Loucy (cell line): ENCODE data around the gene FZR1.

Source experiments
- H2AFZ ChIP-seq: fragments of 200-600 bp; sonication (generic); 2 replicates; pipeline ENCODE4 v1.6.0; 2016; ENCODE audit warnings: antibody characterized with exemption, mild to moderate bottlenecking, low read length, moderate library complexity
- H3F3A ChIP-seq: fragments of 200-600 bp; 2 replicates; pipeline ENCODE4 v1.6.0; 2016; ENCODE audit warnings: antibody characterized with exemption, low read depth, mild to moderate bottlenecking
- H3K27me3 ChIP-seq: fragments of 200-600 bp; sonication (generic); 2 replicates; pipeline ENCODE4 v1.6.1; 2014; ENCODE audit warnings: low read length, mild to moderate bottlenecking; ENCODE audit not compliant: insufficient read depth, poor library complexity, severe bottlenecking
- H3K36me3 ChIP-seq: fragments of 200-600 bp; sonication (generic); 2 replicates; pipeline ENCODE4 v1.6.1; 2016; ENCODE audit warnings: low read length; ENCODE audit not compliant: insufficient read depth
- H3K4me1 ChIP-seq: fragments of 200-600 bp; sonication (generic); 2 replicates; pipeline ENCODE4 v1.5.1; 2014; ENCODE audit warnings: low read length, mild to moderate bottlenecking; ENCODE audit not compliant: insufficient read depth, poor library complexity, severe bottlenecking
- H3K4me2 ChIP-seq: fragments of 200-600 bp; sonication (generic); 2 replicates; pipeline ENCODE4 v1.6.0; 2014; ENCODE audit warnings: antibody characterized with exemption, low read length, low read depth, mild to moderate bottlenecking; ENCODE audit not compliant: poor library complexity, severe bottlenecking
- H3K4me3 ChIP-seq: fragments of 200-600 bp; sonication (generic); 2 replicates; pipeline ENCODE4 v1.5.1; 2014; ENCODE audit warnings: low read length, mild to moderate bottlenecking, mixed read lengths; ENCODE audit not compliant: poor library complexity, severe bottlenecking
- H3K79me2 ChIP-seq: fragments of 200-600 bp; sonication (generic); 2 replicates; pipeline ENCODE4 v1.6.1; 2014; ENCODE audit warnings: low read length; ENCODE audit not compliant: insufficient read depth
- H3K9ac ChIP-seq: fragments of 200-600 bp; sonication (generic); 2 replicates; pipeline ENCODE4 v1.6.0; 2014; ENCODE audit warnings: mild to moderate bottlenecking, low read depth, low read length, moderate library complexity; ENCODE audit not compliant: poor library complexity, severe bottlenecking
- H3K9me2 ChIP-seq: fragments of 200-600 bp; sonication (generic); replicated peaks from 2 replicates; pipeline ENCODE4 v1.6.1; 2016; ENCODE audit warnings: low read depth, low read length, mixed read lengths
- H3K9me3 ChIP-seq: fragments of 200-600 bp; sonication (generic); 2 replicates; pipeline ENCODE4 v1.6.1; 2014; ENCODE audit warnings: mild to moderate bottlenecking, antibody characterized with exemption, low read length, low read depth; ENCODE audit not compliant: insufficient read depth
- H4K20me1 ChIP-seq: fragments of 200-600 bp; sonication (generic); 2 replicates; pipeline ENCODE4 v1.6.0; 2014; ENCODE audit warnings: antibody characterized with exemption, low read length, mild to moderate bottlenecking; ENCODE audit not compliant: insufficient read depth, poor library complexity, severe bottlenecking
- EZH2phosphoT487 ChIP-seq: fragments of 200-600 bp; IDR thresholded peaks from 2 replicates; pipeline ENCODE4 v1.6.1; 2018; ENCODE audit warnings: antibody characterized with exemption, mild to moderate bottlenecking, moderate library complexity, borderline replicate concordance
- TF ChIP-seq, protein P1 (sequence below): fragments of 200-600 bp; sonication (generic); conservative IDR thresholded peaks from 2 replicates; pipeline ENCODE4 v1.5.1; 2014; ENCODE audit warnings: mild to moderate bottlenecking, antibody characterized with exemption, low read length

Gene FZR1

GRCh38 chr19:3556423-3556977, 50.4 kb downstream of the FZR1 start:
- Histone ChIP-seq H3K4me2 (peak overlapping the region; percentile 80), H4K20me1 (peaks cover 10% of the 10 kb centered on the region), H3K4me3 (peak overlapping the region; percentile 83), H3K9me3 (no peaks in the 10 kb centered on the region), H3K27me3 (no peaks in the 10 kb centered on the region), H3K9me2 (no peaks in the 10 kb centered on the region), H3K79me2 (peaks cover 32% of the 10 kb centered on the region; the same call in 1 of the 2 replicates), H3K9ac (peak overlapping the region; percentile 67), H2AFZ (no peak overlapping the region), H3F3A (no peaks in the 10 kb centered on the region), H3K36me3 (no peaks in the 10 kb centered on the region), H3K4me1 (peaks cover 29% of the 10 kb centered on the region)
- no peak for TF ChIP-seq EZH2phosphoT487
- TF ChIP-seq, protein P1, sequence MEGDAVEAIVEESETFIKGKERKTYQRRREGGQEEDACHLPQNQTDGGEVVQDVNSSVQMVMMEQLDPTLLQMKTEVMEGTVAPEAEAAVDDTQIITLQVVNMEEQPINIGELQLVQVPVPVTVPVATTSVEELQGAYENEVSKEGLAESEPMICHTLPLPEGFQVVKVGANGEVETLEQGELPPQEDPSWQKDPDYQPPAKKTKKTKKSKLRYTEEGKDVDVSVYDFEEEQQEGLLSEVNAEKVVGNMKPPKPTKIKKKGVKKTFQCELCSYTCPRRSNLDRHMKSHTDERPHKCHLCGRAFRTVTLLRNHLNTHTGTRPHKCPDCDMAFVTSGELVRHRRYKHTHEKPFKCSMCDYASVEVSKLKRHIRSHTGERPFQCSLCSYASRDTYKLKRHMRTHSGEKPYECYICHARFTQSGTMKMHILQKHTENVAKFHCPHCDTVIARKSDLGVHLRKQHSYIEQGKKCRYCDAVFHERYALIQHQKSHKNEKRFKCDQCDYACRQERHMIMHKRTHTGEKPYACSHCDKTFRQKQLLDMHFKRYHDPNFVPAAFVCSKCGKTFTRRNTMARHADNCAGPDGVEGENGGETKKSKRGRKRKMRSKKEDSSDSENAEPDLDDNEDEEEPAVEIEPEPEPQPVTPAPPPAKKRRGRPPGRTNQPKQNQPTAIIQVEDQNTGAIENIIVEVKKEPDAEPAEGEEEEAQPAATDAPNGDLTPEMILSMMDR: no peak

DNA sequence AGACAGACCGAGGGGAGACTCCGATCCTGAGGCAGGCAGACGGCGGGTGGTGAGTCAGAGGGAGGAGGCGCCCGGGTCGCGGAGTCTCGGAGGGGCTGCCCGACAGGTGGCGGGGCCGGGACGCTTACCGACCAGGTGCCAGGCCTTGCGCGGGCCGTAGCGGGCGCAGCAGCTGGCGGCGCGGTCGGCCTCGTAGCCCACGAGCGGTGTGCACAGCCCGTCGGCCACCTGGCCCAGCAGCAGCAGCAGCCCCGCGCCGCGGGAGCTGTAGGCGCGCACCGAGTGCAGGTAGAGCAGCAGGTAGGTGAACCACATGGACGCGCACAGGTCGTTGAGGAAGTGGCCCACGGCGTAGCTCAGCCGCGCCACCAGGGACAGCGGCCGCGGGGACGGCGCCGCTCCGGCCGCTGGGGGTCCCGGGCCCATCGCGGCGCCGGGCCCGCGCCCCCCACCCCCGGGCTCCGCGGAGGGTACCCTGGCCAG, 50.9 kb downstream of the FZR1 start:
- Histone ChIP-seq H3K9me2 (no peaks in the 10 kb centered on the region), H2AFZ (peak overlapping the region; percentile 45; the same call in 1 of the 2 replicates), H3K9me3 (no peaks in the 10 kb centered on the region), H3K4me1 (peaks cover 29% of the 10 kb centered on the region), H3K4me2 (peak overlapping the region; percentile 80), H3K79me2 (peaks cover 32% of the 10 kb centered on the region; the same call in 1 of the 2 replicates), H4K20me1 (peaks cover 10% of the 10 kb centered on the region), H3F3A (no peaks in the 10 kb centered on the region), H3K36me3 (no peaks in the 10 kb centered on the region), H3K9ac (peak overlapping the region; percentile 67), H3K27me3 (no peaks in the 10 kb centered on the region), H3K4me3 (peak overlapping the region; percentile 83)
- no peak for TF ChIP-seq EZH2phosphoT487
- TF ChIP-seq, protein P1: no peak

DNA sequence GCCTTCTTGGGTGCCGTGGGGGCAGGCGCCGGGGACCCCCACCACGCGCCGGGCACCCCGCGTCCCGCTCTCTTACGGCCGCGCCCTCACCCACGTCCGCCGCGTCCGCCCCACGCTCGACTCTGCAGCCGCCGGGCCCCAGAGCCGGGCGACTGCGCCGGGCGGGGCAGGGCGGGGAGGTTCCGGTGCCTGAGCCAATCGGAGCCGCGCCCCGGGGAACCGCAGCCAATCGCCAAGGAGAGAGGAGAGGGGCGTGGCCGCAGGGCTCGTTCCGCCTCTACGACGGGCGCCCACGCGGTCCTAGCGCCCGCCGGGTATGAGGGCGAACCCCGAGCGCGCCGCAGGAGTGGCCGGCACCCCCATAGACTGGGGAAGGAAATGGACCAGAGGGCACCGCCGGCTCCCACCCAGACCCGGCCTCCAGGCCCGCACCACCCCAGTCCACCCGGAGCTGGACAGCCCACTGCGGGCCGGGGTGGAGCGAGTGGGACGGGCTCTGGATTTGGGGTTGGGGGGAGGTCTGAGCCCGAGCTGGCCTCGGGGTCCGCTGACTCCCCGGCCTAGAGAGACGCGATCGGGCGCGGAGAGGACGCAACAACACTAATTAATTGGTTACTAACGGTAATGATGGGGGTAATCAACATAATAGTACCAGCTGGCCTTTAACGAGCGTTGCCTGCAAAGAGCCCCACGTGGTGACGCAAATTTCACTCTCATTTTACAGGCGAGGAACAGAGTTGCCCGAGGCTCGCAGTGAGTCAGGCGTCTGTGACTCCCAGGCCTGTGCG, 51.5 kb downstream of the FZR1 start, which contains the start of gene MFSD12:
MFSD12 (minus strand) TSS at position 126 of the 788 bp plus-strand sequence. CDS start 183 bp downstream, outside the sequence.
- H3F3A ChIP-seq: no peaks in the 10 kb centered on the region
- H2AFZ ChIP-seq: peak within 1 kb of the TSS; percentile 86
- TF ChIP-seq EZH2phosphoT487: no peak
- TF ChIP-seq, protein P1: no peak
- H3K9ac ChIP-seq: peak within 1 kb of the TSS; percentile 67
- H3K79me2 ChIP-seq: peaks cover 30% of the 10 kb centered on the region; the same call in 1 of the 2 replicates
- no peaks in the 10 kb centered on the region for H3K36me3 ChIP-seq
- no peaks in the 10 kb centered on the region for H3K9me2 ChIP-seq
- no peaks in the 10 kb centered on the region for H3K9me3 ChIP-seq
- peak within 1 kb of the TSS; percentile 83 for H3K4me3 ChIP-seq
- peaks cover 29% of the 10 kb centered on the region for H3K4me1 ChIP-seq
- H3K27me3 ChIP-seq: no peaks in the 10 kb centered on the region
- H3K4me2 ChIP-seq: peak within 1 kb of the TSS; percentile 80
- peaks cover 10% of the 10 kb centered on the region for H4K20me1 ChIP-seq
